H9 (cell line): ENCODE data around the gene TPSB2. TPM values are rescaled to one million over a fixed set of nuclear protein-coding genes. Genes with fewer than 3 reads are reported as not detected.
"Not testable (repeated sequence)": the region's sequence is repeated elsewhere in the genome, so short reads cannot be mapped to it uniquely, and the experiment has no call there.

Source experiments
- DNase-seq: peaks from one replicate; pipeline ENCODE4 v3.0.0-alpha.2; 2017
- H2AFZ ChIP-seq: one replicate; pipeline ENCODE4 v1.6.1; 2013; ENCODE audit warnings: mild to moderate bottlenecking, low read length, control low read depth, moderate library complexity
- H2AK5ac ChIP-seq: 2 replicates; pipeline ENCODE4 v1.6.1; 2013; ENCODE audit warnings: low read length, control low read depth, mixed read lengths; ENCODE audit not compliant: insufficient read length
- H2BK120ac ChIP-seq: one replicate; pipeline ENCODE4 v1.6.1; 2013; ENCODE audit warnings: low read depth, mild to moderate bottlenecking, low read length, control low read depth, inconsistent platforms; ENCODE audit not compliant: poor library complexity, severe bottlenecking
- H2BK12ac ChIP-seq: 2 replicates; pipeline ENCODE4 v1.6.1; 2013; ENCODE audit warnings: low read length, control low read depth, mixed read lengths, low read depth; ENCODE audit not compliant: insufficient read length
- H2BK15ac ChIP-seq: 2 replicates; pipeline ENCODE4 v1.6.1; 2013; ENCODE audit warnings: low read depth, low read length, control low read depth
- H2BK20ac ChIP-seq: one replicate; pipeline ENCODE4 v1.6.1; 2013; ENCODE audit warnings: low read depth, mild to moderate bottlenecking, low read length, control low read depth, inconsistent platforms; ENCODE audit not compliant: poor library complexity, severe bottlenecking
- H2BK5ac ChIP-seq: 2 replicates; pipeline ENCODE4 v1.6.1; 2013; ENCODE audit warnings: low read length, control low read depth, mixed read lengths; ENCODE audit not compliant: insufficient read length
- H3K14ac ChIP-seq: 2 replicates; pipeline ENCODE4 v1.6.1; 2013; ENCODE audit warnings: low read length, control low read depth; ENCODE audit not compliant: insufficient read depth
- H3K18ac ChIP-seq: 2 replicates; pipeline ENCODE4 v1.6.1; 2013; ENCODE audit warnings: low read depth, mild to moderate bottlenecking, mixed read lengths, low read length, control low read depth; ENCODE audit not compliant: insufficient read length
- H3K23ac ChIP-seq: 2 replicates; pipeline ENCODE4 v1.6.1; 2013; ENCODE audit warnings: low read length, control low read depth, mixed read lengths, low read depth; ENCODE audit not compliant: insufficient read length
- H3K23me2 ChIP-seq: 2 replicates; pipeline ENCODE4 v1.6.1; 2013; ENCODE audit warnings: low read depth, mild to moderate bottlenecking, mixed read lengths, low read length, control low read depth; ENCODE audit not compliant: insufficient read length, poor library complexity, severe bottlenecking
- H3K27ac ChIP-seq: 2 replicates; pipeline ENCODE4 v1.5.1; 2013; ENCODE audit warnings: low read length, control low read depth, mixed read lengths, low read depth; ENCODE audit not compliant: insufficient read length
- H3K27me3 ChIP-seq: 2 replicates; pipeline ENCODE4 v1.6.1; 2013; ENCODE audit warnings: low read length, control low read depth, inconsistent platforms; ENCODE audit not compliant: insufficient read depth
- H3K4ac ChIP-seq: 2 replicates; pipeline ENCODE4 v1.6.1; 2013; ENCODE audit warnings: low read depth, mild to moderate bottlenecking, control low read depth, inconsistent platforms, low read length, moderate library complexity
- H3K4me1 ChIP-seq: 2 replicates; pipeline ENCODE4 v1.6.1; 2013; ENCODE audit warnings: low read length, control low read depth, inconsistent platforms; ENCODE audit not compliant: insufficient read depth
- H3K4me2 ChIP-seq: 2 replicates; pipeline ENCODE4 v1.6.1; 2013; ENCODE audit warnings: low read length, control low read depth, mixed read lengths; ENCODE audit not compliant: insufficient read length, insufficient read depth
- H3K56ac ChIP-seq: 2 replicates; pipeline ENCODE4 v1.6.1; 2013; ENCODE audit warnings: low read depth, mild to moderate bottlenecking, mixed read lengths, low read length, control low read depth; ENCODE audit not compliant: insufficient read length
- H3K79me1 ChIP-seq: 2 replicates; pipeline ENCODE4 v1.6.1; 2013; ENCODE audit warnings: low read depth, mild to moderate bottlenecking, moderate library complexity, low read length, control low read depth, inconsistent platforms; ENCODE audit not compliant: insufficient read depth, poor library complexity, severe bottlenecking
- H3K79me2 ChIP-seq: 2 replicates; pipeline ENCODE4 v1.6.1; 2013; ENCODE audit warnings: low read length, control low read depth, inconsistent platforms; ENCODE audit not compliant: insufficient read depth
- H3K9ac ChIP-seq: 2 replicates; pipeline ENCODE4 v1.6.1; 2013; ENCODE audit warnings: low read length, control low read depth, mixed read lengths; ENCODE audit not compliant: insufficient read length; ENCODE audit errors: extremely low read depth
- H3K9me3 ChIP-seq: one replicate; pipeline ENCODE4 v1.6.1; 2013; ENCODE audit warnings: low read depth, low read length, inconsistent platforms; ENCODE audit not compliant: control insufficient read depth
- H3T11ph ChIP-seq: one replicate; pipeline ENCODE4 v1.6.1; 2013; ENCODE audit warnings: mild to moderate bottlenecking, low read length, control low read depth, inconsistent platforms
- H4K20me1 ChIP-seq: one replicate; pipeline ENCODE4 v1.6.1; 2013; ENCODE audit not compliant: control insufficient read depth, insufficient read length, insufficient read depth
- H4K5ac ChIP-seq: 2 replicates; pipeline ENCODE4 v1.6.1; 2013; ENCODE audit warnings: low read depth, mild to moderate bottlenecking, mixed read lengths, low read length, control low read depth; ENCODE audit not compliant: insufficient read length
- H4K8ac ChIP-seq: replicated peaks from 2 replicates; pipeline ENCODE4 v1.6.1; 2013; ENCODE audit warnings: low read length, control low read depth, mixed read lengths, low read depth; ENCODE audit not compliant: insufficient read length
- H4K91ac ChIP-seq: 2 replicates; pipeline ENCODE4 v1.6.1; 2013; ENCODE audit warnings: low read depth, mild to moderate bottlenecking, moderate library complexity, mixed read lengths, low read length, control low read depth; ENCODE audit not compliant: insufficient read length
- H3K27ac Mint-ChIP-seq, 3 experiments: 2 replicates in 2 of 3; 3 replicates in 1 of 3; pipeline ENCODE4 v1.8.0; 2020 to 2021; ENCODE audit warnings: mixed read lengths in 3 of 3, mild to moderate bottlenecking in 1 of 3, moderate library complexity in 1 of 3
- H3K27me3 Mint-ChIP-seq: 2 replicates; pipeline ENCODE4 v1.8.0; 2021; ENCODE audit warnings: low read depth, mild to moderate bottlenecking, moderate library complexity, mixed read lengths
- H3K36me3 Mint-ChIP-seq, 3 experiments: 2 replicates in 2 of 3; 3 replicates in 1 of 3; pipeline ENCODE4 v1.8.0; 2020 to 2021; ENCODE audit warnings: low read depth in 3 of 3, mixed read lengths in 3 of 3; ENCODE audit not compliant: insufficient read depth in 1 of 3
- H3K4me1 Mint-ChIP-seq, 2 experiments: 2 replicates each; pipeline ENCODE4 v1.8.0; 2020; ENCODE audit warnings: mixed read lengths in 2 of 2
- H3K4me3 Mint-ChIP-seq, 2 experiments: 2 replicates in 1 of 2; 3 replicates in 1 of 2; pipeline ENCODE4 v1.8.0; 2020 to 2021; ENCODE audit warnings: mild to moderate bottlenecking in 2 of 2, mixed read lengths in 2 of 2, moderate library complexity in 1 of 2
- H3K9me3 Mint-ChIP-seq, 2 experiments: 2 replicates in 1 of 2; 3 replicates in 1 of 2; pipeline ENCODE4 v1.8.0; 2020; ENCODE audit warnings: mild to moderate bottlenecking in 2 of 2, mixed read lengths in 2 of 2, moderate library complexity in 1 of 2
- WGBS: extraction: QIAGEN DNeasy Blood & Tissue Kit; methylation state at CpG from one replicate; pipeline ENCODE4 v1.1.7; 2013; ENCODE audit warnings: missing lambda C conversion rate, low lambda C conversion rate, mixed read lengths; ENCODE audit not compliant: insufficient read length; ENCODE audit errors: extremely low coverage; 5-methylcytosine and 5-hydroxymethylcytosine counted together
- total RNA-seq: library from RNA; stranded (reverse); gene quantifications from 2 replicates; pipeline ENCODE4 v1.2.1, GENCODE V29; 2021

The TPSB2 gene
- total RNA-seq, 1 experiment from 2014 or later = not detected

DNA sequence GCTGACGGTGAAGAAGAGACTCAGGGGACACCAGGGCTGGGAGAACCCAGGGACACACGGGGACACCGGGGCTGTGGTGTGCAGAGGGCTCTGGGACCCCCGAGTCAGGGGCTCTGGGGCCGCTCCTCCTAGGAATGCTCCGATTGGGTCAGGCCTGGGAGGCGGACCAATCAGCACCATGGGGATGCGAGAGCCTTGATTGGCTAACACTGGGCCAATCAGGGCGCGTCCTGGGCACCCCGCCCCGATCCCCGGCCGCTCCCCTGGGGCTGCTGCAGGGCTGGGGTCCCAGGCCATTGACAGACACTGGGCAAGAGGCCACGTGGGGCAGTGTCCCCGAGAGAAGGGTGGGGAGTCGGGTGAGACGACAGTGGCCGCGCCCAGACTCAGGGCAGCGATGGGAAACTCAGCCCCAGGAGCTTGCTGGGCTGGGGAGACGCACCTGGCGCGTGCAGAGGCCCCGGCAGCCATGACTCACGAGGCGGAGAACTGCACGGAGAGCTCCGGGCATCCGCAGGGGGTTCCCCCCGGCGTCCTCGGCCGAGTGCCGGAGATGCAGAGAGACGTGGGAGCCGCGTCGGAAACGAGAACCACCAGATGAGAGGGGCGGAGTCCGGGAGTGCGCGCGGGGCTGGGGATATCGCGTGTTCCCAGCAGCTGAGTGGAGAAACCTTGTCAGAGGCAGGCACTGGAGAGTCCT is 2.2 kb upstream of the TPSB2 start:
- H3K4me1 ChIP-seq, H3K56ac ChIP-seq, H3K4me1 Mint-ChIP-seq, H3K27ac Mint-ChIP-seq, H4K8ac ChIP-seq, H3K23ac ChIP-seq, H2AFZ ChIP-seq, H3K79me2 ChIP-seq, H3K27ac ChIP-seq, H2BK120ac ChIP-seq, H3K9me3 Mint-ChIP-seq, H3K27me3 ChIP-seq, H4K91ac ChIP-seq, H3T11ph ChIP-seq, H3K18ac ChIP-seq, H3K23me2 ChIP-seq, H3K4me3 Mint-ChIP-seq, H3K36me3 Mint-ChIP-seq, H2BK12ac ChIP-seq, H2AK5ac ChIP-seq, H3K14ac ChIP-seq, H3K4me2 ChIP-seq, H3K9me3 ChIP-seq, H2BK15ac ChIP-seq, DNase-seq, H4K5ac ChIP-seq, H2BK5ac ChIP-seq, H4K20me1 ChIP-seq, H3K9ac ChIP-seq, H3K4ac ChIP-seq, H2BK20ac ChIP-seq, H3K79me1 ChIP-seq: not testable (repeated sequence)
- H3K27me3 Mint-ChIP-seq = peaks cover 15% of the 10 kb centered on the region
- WGBS = no CpG with 5 or more reads among the region's 47 CpGs

DNA sequence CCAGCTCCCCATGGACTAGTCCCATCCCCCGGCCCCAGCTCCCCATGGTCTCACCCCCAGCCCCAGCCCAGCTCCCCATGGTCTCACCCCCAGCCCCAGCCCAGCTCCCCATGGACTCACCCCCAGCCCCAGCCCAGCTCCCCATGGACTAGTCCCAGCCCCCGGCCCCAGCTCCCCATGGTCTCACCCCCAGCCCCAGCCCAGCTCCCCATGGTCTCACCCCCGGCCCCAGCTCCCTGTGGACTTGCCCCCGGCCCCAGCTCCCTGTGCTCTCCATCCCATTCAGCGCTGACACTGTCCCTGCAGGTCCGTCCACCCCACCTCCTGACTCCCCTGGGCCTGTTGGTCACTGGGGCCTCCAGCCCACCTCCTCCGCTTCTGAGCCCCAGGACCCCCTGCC is 1.3 kb upstream of the TPSB2 start:
- H3K27me3 ChIP-seq, H3K4me2 ChIP-seq, H3K9ac ChIP-seq, H3K56ac ChIP-seq, H3K27ac ChIP-seq, H3T11ph ChIP-seq, H3K18ac ChIP-seq, H3K79me2 ChIP-seq, H3K4ac ChIP-seq, H3K4me1 Mint-ChIP-seq, H2AK5ac ChIP-seq, H3K36me3 Mint-ChIP-seq, H4K91ac ChIP-seq, H4K20me1 ChIP-seq, H3K23me2 ChIP-seq, H3K23ac ChIP-seq, H4K5ac ChIP-seq, H3K4me3 Mint-ChIP-seq, H2AFZ ChIP-seq, H2BK15ac ChIP-seq, H3K14ac ChIP-seq, H3K4me1 ChIP-seq, DNase-seq, H2BK5ac ChIP-seq, H2BK120ac ChIP-seq, H3K27ac Mint-ChIP-seq, H3K9me3 ChIP-seq, H3K9me3 Mint-ChIP-seq, H2BK12ac ChIP-seq, H3K79me1 ChIP-seq, H4K8ac ChIP-seq: not testable (repeated sequence)
- WGBS = no CpG with 5 or more reads among the region's 7 CpGs
- H3K27me3 Mint-ChIP-seq = peaks cover 18% of the 10 kb centered on the region
- peak overlapping the region; percentile 83 for H2BK20ac ChIP-seq
